HepG2 (cell line): ENCODE results near the gene STXBP4. TPM values are rescaled to one million over a fixed set of nuclear protein-coding genes. Genes with fewer than 3 reads are reported as not detected.

ENCODE experiments used
- ATM ChIP-seq: fragments of 450-650 bp; IDR thresholded peaks from 2 replicates; pipeline ENCODE4 v1.7.1; 2017; ENCODE audit warnings: mild to moderate bottlenecking, borderline replicate concordance
- BCLAF1 ChIP-seq: fragments of 450-650 bp; IDR thresholded peaks from 2 replicates; pipeline ENCODE4 v1.6.1; 2017; ENCODE audit warnings: mild to moderate bottlenecking
- CC2D1A ChIP-seq: sonication (generic); formaldehyde crosslinking; IDR thresholded peaks from 2 replicates; pipeline ENCODE4 v1.8.1; 2023; ENCODE audit warnings: mild to moderate bottlenecking, missing genetic modification reagents
- EEA1 ChIP-seq: sonication (generic); formaldehyde crosslinking; IDR thresholded peaks from 2 replicates; pipeline ENCODE4 v1.5.1; 2020; ENCODE audit warnings: mild to moderate bottlenecking, missing genetic modification reagents, borderline replicate concordance
- ELF3 ChIP-seq: IDR thresholded peaks from 2 replicates; pipeline ENCODE4 v1.6.1; 2016; ENCODE audit warnings: missing genetic modification reagents, missing compliant biosample characterization
- FIP1L1 ChIP-seq: fragments of 200-400 bp; formaldehyde crosslinking; IDR thresholded peaks from 2 replicates; pipeline ENCODE4 v1.6.1; 2018; ENCODE audit warnings: low read depth, mild to moderate bottlenecking, low read length, moderate library complexity, borderline replicate concordance; ENCODE audit not compliant: insufficient read depth
- FOXC1 ChIP-seq: sonication (generic); formaldehyde crosslinking; IDR thresholded peaks from 2 replicates; pipeline ENCODE4 v1.8.0; 2022; ENCODE audit warnings: mild to moderate bottlenecking, missing genetic modification reagents, borderline replicate concordance
- FOXM1 ChIP-seq: sonication (generic); formaldehyde crosslinking; IDR thresholded peaks from 2 replicates; pipeline ENCODE4 v1.5.0; 2020; ENCODE audit warnings: missing genetic modification reagents
- GATAD1 ChIP-seq: IDR thresholded peaks from 2 replicates; pipeline ENCODE4 v1.6.1; 2016; ENCODE audit warnings: missing genetic modification reagents, missing compliant biosample characterization
- MED8 ChIP-seq: sonication (generic); formaldehyde crosslinking; IDR thresholded peaks from 2 replicates; pipeline ENCODE4 v1.8.1; 2023; ENCODE audit warnings: mild to moderate bottlenecking, missing genetic modification reagents; ENCODE audit not compliant: insufficient replicate concordance
- PAF1 ChIP-seq: IDR thresholded peaks from 2 replicates; pipeline ENCODE4 v1.6.1; 2016; ENCODE audit warnings: missing genetic modification reagents, missing compliant biosample characterization
- PAWR ChIP-seq: sonication (generic); formaldehyde crosslinking; IDR thresholded peaks from 2 replicates; pipeline ENCODE4 v1.4.0; 2020; ENCODE audit warnings: missing genetic modification reagents, mild to moderate bottlenecking, borderline replicate concordance
- SALL2 ChIP-seq: sonication (generic); formaldehyde crosslinking; IDR thresholded peaks from 2 replicates; pipeline ENCODE4 v1.8.1; 2023; ENCODE audit warnings: mild to moderate bottlenecking, missing genetic modification reagents, inconsistent platforms
- TOPORS ChIP-seq: sonication (generic); formaldehyde crosslinking; IDR thresholded peaks from 2 replicates; pipeline ENCODE4 v1.8.0; 2023; ENCODE audit warnings: mild to moderate bottlenecking, missing genetic modification reagents
- TRIM24 ChIP-seq: sonication (generic); formaldehyde crosslinking; IDR thresholded peaks from 2 replicates; pipeline ENCODE4 v1.8.0; 2022; ENCODE audit warnings: mild to moderate bottlenecking, missing genetic modification reagents
- XRCC5 ChIP-seq: fragments of 200-400 bp; formaldehyde crosslinking; optimal IDR thresholded peaks from 2 replicates; pipeline ENCODE3; 2017; ENCODE audit warnings: mild to moderate bottlenecking, low read length
- ZBTB44 ChIP-seq: sonication (generic); formaldehyde crosslinking; IDR thresholded peaks from 2 replicates; pipeline ENCODE4 v1.4.0; 2020; ENCODE audit warnings: missing genetic modification reagents
- ZNF20 ChIP-seq: sonication (generic); formaldehyde crosslinking; IDR thresholded peaks from 2 replicates; pipeline ENCODE4 v1.4.0; 2020; ENCODE audit warnings: mild to moderate bottlenecking, moderate library complexity, missing genetic modification reagents
- ZNF24 ChIP-seq: fragments of 450-650 bp; IDR thresholded peaks from 2 replicates; pipeline ENCODE4 v1.6.1; 2017; ENCODE audit warnings: antibody characterized with exemption, mild to moderate bottlenecking
- ZNF251 ChIP-seq: sonication (generic); formaldehyde crosslinking; IDR thresholded peaks from 2 replicates; pipeline ENCODE4 v1.9.0; 2021; ENCODE audit warnings: mild to moderate bottlenecking, missing genetic modification reagents
- ZNF570 ChIP-seq: sonication (generic); formaldehyde crosslinking; IDR thresholded peaks from 2 replicates; pipeline ENCODE4 v1.4.0; 2020; ENCODE audit warnings: mild to moderate bottlenecking, missing genetic modification reagents, borderline replicate concordance
- ZNF678 ChIP-seq: sonication (generic); formaldehyde crosslinking; IDR thresholded peaks from 2 replicates; pipeline ENCODE4 v1.4.0; 2020; ENCODE audit warnings: mild to moderate bottlenecking, missing genetic modification reagents
- ZNF792 ChIP-seq: IDR thresholded peaks from 2 replicates; pipeline ENCODE4 v1.6.1; 2016
- polyA plus RNA-seq, 8 experiments: library from polyadenylated mRNA; depleted of rRNA in 3 of 8; stranded (reverse) in 7 of 8; unstranded in 1 of 8; fragments of >200 nt; fragmentation: Illumina TruSeq in 4 of 8; extraction: Trizol in 4 of 8; gene quantifications; 2 replicates each; pipeline versions ENCODE4 v1.2.1 to v1.2.3, GENCODE V29; 2011 to 2016; ENCODE audit warnings: low read depth in 4 of 8, missing spikeins in 1 of 8, mixed read lengths in 1 of 8; ENCODE audit not compliant: insufficient read depth in 1 of 8
- total RNA-seq, 5 experiments: library from RNA; depleted of rRNA; stranded (reverse); fragments of >200 nt; fragmentation: Illumina TruSeq; extraction: Trizol; gene quantifications; 2 replicates each; pipeline ENCODE4 v1.2.3, GENCODE V29; 2016; ENCODE audit warnings: low read depth in 1 of 5
- TF ChIP-seq, protein P1 (sequence below): sonication (generic); formaldehyde crosslinking; IDR thresholded peaks from 2 replicates; pipeline ENCODE4 v1.4.0; 2020; ENCODE audit warnings: mild to moderate bottlenecking, missing genetic modification reagents
- TF ChIP-seq, protein P2 (sequence below): sonication (generic); formaldehyde crosslinking; IDR thresholded peaks from 2 replicates; pipeline ENCODE4 v1.4.0; 2020; ENCODE audit warnings: mild to moderate bottlenecking, missing genetic modification reagents

STXBP4 gene
- total and polyA plus RNA-seq, 2 of the 13 experiments (the other 11 are each of a cell fraction or from before 2014, with no cell fraction given), result 8.5 to 36.1 TPM

GRCh38 chr17:54967621-54968261 lies 824 bp upstream of the STXBP4 start (continued):
- TF ChIP-seq, protein P1, sequence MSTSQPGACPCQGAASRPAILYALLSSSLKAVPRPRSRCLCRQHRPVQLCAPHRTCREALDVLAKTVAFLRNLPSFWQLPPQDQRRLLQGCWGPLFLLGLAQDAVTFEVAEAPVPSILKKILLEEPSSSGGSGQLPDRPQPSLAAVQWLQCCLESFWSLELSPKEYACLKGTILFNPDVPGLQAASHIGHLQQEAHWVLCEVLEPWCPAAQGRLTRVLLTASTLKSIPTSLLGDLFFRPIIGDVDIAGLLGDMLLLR (CRISPR knock-in tag), result no peak
- TF ChIP-seq ZNF24 (no peak), PAF1 (CRISPR knock-in tag) (no peak), TOPORS (CRISPR knock-in tag) (no peak), MED8 (CRISPR knock-in tag) (no peak), CC2D1A (CRISPR knock-in tag) (no peak), FOXM1 (CRISPR knock-in tag) (no peak), FIP1L1 (no peak), ZNF570 (CRISPR knock-in tag) (no peak), FOXC1 (CRISPR knock-in tag) (no peak), GATAD1 (CRISPR knock-in tag) (no peak), PAWR (0 out of 2 replicates have a peak, but pooled peaks have one; percentile 42), ZNF20 (CRISPR knock-in tag) (no peak), XRCC5 (no peak), ZNF792 (CRISPR knock-in tag) (no peak), BCLAF1 (no peak), EEA1 (CRISPR knock-in tag) (no peak), ELF3 (CRISPR knock-in tag) (no peak), SALL2 (CRISPR knock-in tag) (no peak), ZNF678 (CRISPR knock-in tag) (no peak), ZBTB44 (CRISPR knock-in tag) (no peak), ATM (no peak), ZNF251 (CRISPR knock-in tag) (no peak), TRIM24 (CRISPR knock-in tag) (no peak)
- TF ChIP-seq, protein P2, sequence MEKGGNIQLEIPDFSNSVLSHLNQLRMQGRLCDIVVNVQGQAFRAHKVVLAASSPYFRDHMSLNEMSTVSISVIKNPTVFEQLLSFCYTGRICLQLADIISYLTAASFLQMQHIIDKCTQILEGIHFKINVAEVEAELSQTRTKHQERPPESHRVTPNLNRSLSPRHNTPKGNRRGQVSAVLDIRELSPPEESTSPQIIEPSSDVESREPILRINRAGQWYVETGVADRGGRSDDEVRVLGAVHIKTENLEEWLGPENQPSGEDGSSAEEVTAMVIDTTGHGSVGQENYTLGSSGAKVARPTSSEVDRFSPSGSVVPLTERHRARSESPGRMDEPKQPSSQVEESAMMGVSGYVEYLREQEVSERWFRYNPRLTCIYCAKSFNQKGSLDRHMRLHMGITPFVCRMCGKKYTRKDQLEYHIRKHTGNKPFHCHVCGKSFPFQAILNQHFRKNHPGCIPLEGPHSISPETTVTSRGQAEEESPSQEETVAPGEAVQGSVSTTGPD, result no peak
